ENCODE measurements around the gene TTC1. TPM values are rescaled to one million over a fixed set of nuclear protein-coding genes. Genes with fewer than 3 reads are reported as not detected.

TTC1 gene
- total and polyA plus RNA-seq, 2 of the 8 experiments (the other 6 are each of a cell fraction or from before 2014, with no cell fraction given): 25.1 to 63.9 TPM

GRCh38 chr5:159965031-159965837 is 43.7 kb upstream of the TTC1 start:
- Histone ChIP-seq H3K27me3 (replicated peaks in 1 of 4; ENCODE audit: control insufficient read depth in 3 of 4, extremely low read depth in 1 of 4, insufficient read depth in 3 of 4, low read length in 3 of 4) (peaks cover under 1 to 2% (median under 1%) of the 10 kb centered on the region in 4 experiments; a peak in 4 of 7 replicates), H4K91ac (replicated peaks; ENCODE audit: insufficient read length, low read length) (no peak overlapping the region), H2BK20ac (ENCODE audit: low read length) (no peak overlapping the region), H3K9ac (replicated peaks in 1 of 4; ENCODE audit: extremely low read depth in 1 of 4, low read depth in 3 of 4, low read length in 3 of 4) (no peak overlapping the region), H4K20me1 (replicated peaks in 1 of 2; ENCODE audit: control insufficient read depth in 1 of 2, insufficient read depth in 2 of 2, low read length in 2 of 2) (peaks cover 0 to 1% of the 10 kb centered on the region in 2 experiments), H3K4me2 (ENCODE audit: insufficient read depth in 1 of 2, low read depth in 2 of 2, low read length in 2 of 2) (no peak overlapping the region), H4K5ac (ENCODE audit: insufficient read length, low read depth, low read length) (no peak overlapping the region), H2BK12ac (ENCODE audit: low read depth, low read length) (no peak overlapping the region; the same call in 1 of the 2 replicates), H3K14ac (ENCODE audit: insufficient read length) (no peak overlapping the region), H3K27ac (ENCODE audit: low read depth, low read length) (no peak overlapping the region), H3K4ac (replicated peaks; ENCODE audit: insufficient read length, low read depth, low read length) (no peak overlapping the region), H2AK5ac (ENCODE audit: low read depth, low read length) (no peak overlapping the region), H3K9me3 (ENCODE audit: insufficient read depth in 2 of 2, low read depth in 1 of 2, low read length in 1 of 2) (no peaks in the 10 kb centered on the region), H2BK15ac (ENCODE audit: low read length) (no peak overlapping the region), H3K4me1 (replicated peaks in 1 of 4; ENCODE audit: control insufficient read depth in 3 of 4, insufficient read depth in 4 of 4, low read length in 3 of 4) (no peaks in the 10 kb centered on the region), H2BK5ac (ENCODE audit: low read depth, low read length) (0 out of 2 replicates have a peak overlapping the region, but pooled peaks have one; percentile 4), H3K4me3 (ENCODE audit: extremely low read depth in 1 of 4, insufficient read depth in 2 of 4, low read depth in 3 of 4, low read length in 4 of 4) (no peak overlapping the region), H2BK120ac (replicated peaks; ENCODE audit: low read depth, low read length) (no peak overlapping the region), H3K79me1 (ENCODE audit: low read depth, low read length) (no peaks in the 10 kb centered on the region), H3K23me2 (ENCODE audit: low read depth, low read length) (no peaks in the 10 kb centered on the region), H3K36me3 (ENCODE audit: control insufficient read depth in 2 of 4, insufficient read depth in 4 of 4, low read length in 3 of 4) (no peaks in the 10 kb centered on the region), H3K18ac (ENCODE audit: extremely low read depth, low read length) (no peak overlapping the region), H2AFZ (ENCODE audit: low read length) (peak overlapping the region; percentile 88; the same call in 1 of the 2 replicates), H3K23ac (ENCODE audit: insufficient read length) (no peak overlapping the region), H4K8ac (ENCODE audit: extremely low read depth, insufficient read depth, low read length) (no peak overlapping the region), H3K79me2 (ENCODE audit: control insufficient read depth in 1 of 2, insufficient read depth in 2 of 2, low read length in 2 of 2) (no peaks in the 10 kb centered on the region), H3K56ac (replicated peaks; ENCODE audit: insufficient read length, low read depth, low read length) (no peak overlapping the region)
- FAIRE-seq: no peak
- DNase-seq (ENCODE audit: low read depth in 1 of 2, low spot score in 2 of 2): peak in 1 of 2 experiments; percentile 85
- ChIA-PET CTCF (ENCODE audit: partially characterized antibody) (interaction anchor here (0.6 to 4.3 kb wide), 40 partner anchors 9 to 808 kb away, joined by 3 to 46 read pairs (median 4); no protein-coding TSS in a partner anchor), POLR2A (ENCODE audit: partially characterized antibody) (interaction anchor here (0.7 kb wide), 1 partner anchor 428 kb away, joined by 3 read pairs; no protein-coding TSS in a partner anchor)
- WGBS, 2 experiments (ENCODE audit: extremely low coverage in 1 of 2, insufficient coverage in 1 of 2, insufficient read length in 1 of 2, insufficient replicate concordance in 2 of 2, low coverage in 1 of 2, low lambda C conversion rate in 2 of 2, missing lambda C conversion rate in 1 of 2): 52% methylated on average over 11 of the region's 12 CpGs; no CpG with 5 or more reads in 1 of the 2 experiments
- TF ChIP-seq ATF2 (IDR thresholded peaks at IDR 0.05; ENCODE audit: low read length) (no peak), TEAD4 (IDR thresholded peaks at IDR 0.05; ENCODE audit: low read depth, low read length) (0 out of 2 replicates have a peak, but pooled peaks have one; percentile 49), ATF3 (IDR thresholded peaks at IDR 0.05; ENCODE audit: insufficient read depth, low read depth, low read length) (no peak), GABPA (IDR thresholded peaks at IDR 0.05; ENCODE audit: borderline replicate concordance, insufficient read depth, low read length) (no peak), CTCF (IDR thresholded peaks at IDR 0.05; ENCODE audit: control extremely low read depth in 1 of 3, insufficient read depth in 1 of 3, low read depth in 1 of 3, low read length in 3 of 3) (peak; percentile 73 to 89 (median 78))

All from H1 (cell line).